HG03469 (cell line): ENCODE measurements around the gene ZNF836.
"Not testable (repeated sequence)": the region's sequence is repeated elsewhere in the genome, so short reads cannot be mapped to it uniquely, and the experiment has no call there.

ENCODE experiments used
- ATAC-seq: cut with Tn5 transposase; IDR thresholded peaks from one replicate; pipeline ENCODE4 v1.9.1; 2021; ENCODE audit warnings: mild to moderate bottlenecking, moderate library complexity, moderate number of reproducible peaks; ENCODE audit not compliant: unreplicated experiment

The ZNF836 gene

DNA sequence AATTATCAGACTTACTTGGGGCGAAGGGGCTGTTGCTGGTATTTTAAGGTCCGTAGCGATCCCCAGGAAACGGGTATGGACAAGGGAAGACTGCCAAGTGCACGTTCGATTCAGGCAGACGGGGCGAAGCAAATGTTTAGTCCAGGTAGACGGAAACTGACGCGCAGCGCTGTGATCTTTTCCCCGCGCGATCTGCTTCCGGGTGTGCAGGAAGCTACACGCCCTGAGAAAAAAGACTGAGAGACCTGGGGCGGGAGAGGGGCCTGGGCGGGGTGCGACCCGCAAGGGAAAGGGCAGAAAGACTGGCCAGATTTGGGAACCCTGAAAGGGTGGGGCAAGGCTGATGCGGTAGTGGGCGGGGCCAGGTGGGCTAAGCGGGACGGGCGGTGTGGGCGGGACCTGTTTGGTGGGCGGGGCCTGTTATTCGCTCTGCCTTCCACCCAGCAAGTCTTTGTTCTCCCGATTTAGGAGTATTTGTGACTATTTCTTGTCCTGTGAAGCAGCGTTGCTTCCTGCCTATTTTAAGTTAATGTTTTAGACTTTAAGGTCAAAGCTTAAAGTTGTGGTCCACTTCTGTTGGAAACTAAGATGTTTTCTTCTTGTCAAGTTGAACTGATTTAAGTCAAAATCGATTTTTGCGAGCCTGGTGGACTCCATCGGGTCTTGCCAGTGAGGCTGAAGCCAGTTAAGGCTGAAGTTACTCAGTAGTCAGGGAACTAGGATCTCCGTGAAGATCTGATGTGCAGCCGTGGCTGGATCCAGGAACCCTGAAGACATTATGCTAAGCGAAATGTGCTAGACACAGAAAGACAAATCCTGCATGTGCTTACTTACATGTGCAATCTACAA, at the start of gene ZNF836:
ZNF836 (minus strand) TSS at position 301 of the 849 bp plus-strand sequence. CDS start 3,549 bp downstream, outside the sequence.
- no peak for ATAC-seq

DNA sequence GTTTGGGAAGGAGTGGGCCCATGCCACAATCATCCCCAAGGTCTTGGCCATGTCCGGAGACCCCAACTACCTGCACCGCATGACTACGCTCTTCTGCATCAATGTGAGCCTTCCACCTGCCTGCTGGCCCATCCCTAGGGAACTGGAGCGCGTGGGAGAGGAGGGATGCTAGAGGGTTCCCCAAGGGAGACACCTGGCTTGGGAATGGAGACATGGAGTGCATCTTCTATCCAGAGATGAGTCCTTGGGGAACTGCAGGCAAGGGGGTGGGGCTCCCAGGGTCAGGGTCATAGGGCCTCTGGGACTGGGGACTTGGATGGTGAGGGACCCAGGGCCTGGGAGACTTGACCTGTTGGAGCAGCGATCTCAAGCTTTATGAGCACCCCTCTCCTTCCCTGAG, 49.6 kb upstream of the ZNF836 start:
- ATAC-seq: no peak

DNA sequence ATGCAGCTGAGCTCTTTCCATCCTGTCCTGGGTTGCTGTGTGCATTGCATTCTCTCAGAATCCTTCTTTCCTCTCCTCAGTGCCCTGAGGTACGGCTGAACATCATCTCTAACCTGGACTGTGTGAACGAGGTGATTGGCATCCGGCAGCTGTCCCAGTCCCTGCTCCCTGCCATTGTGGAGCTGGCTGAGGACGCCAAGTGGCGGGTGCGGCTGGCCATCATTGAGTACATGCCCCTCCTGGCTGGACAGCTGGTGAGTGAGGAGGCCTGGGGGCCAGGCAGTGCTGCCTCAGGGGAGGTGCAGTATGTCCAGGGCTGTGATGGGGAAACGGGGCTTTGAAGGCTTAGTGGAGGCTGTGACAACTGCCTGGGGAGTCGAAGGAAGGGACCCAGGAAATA, 48.2 kb upstream of the ZNF836 start:
- no peak for ATAC-seq

DNA sequence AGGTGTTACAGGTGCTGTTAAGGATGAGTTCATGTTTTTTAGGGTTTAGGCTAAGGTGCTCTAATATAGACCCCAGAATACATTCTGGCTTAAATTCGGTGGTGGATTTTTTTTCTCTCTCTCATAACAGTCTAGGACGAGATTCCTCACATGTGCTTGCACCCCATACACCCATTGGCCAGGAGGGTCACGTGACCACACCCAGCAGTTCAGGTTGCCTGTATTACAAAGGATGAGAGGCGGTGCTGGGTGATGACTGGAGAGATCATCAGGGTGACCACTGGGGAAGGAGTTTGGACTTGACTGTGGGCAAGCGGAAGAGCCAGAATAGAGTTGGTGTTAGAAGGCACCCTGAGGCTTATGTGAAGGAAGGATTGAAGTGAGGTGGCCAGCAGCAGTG, 46.2 kb upstream of the ZNF836 start:
- no peak for ATAC-seq

DNA sequence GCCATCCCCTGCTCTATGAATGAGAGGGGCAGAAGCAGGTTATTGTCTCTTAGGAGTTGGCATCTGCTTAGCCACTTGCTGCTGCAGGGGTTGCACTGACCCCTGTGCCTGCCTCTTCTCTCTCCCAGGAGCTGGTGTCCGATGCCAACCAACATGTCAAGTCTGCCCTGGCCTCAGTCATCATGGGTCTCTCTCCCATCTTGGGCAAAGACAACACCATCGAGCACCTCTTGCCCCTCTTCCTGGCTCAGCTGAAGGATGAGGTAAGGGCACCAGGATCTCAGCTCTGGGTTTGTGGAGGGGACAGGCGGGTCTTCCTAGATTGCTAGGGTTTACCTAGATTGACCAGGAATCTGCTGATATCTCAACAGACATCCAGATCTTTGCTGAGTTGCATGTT, 45.0 kb upstream of the ZNF836 start:
- ATAC-seq: no peak

DNA sequence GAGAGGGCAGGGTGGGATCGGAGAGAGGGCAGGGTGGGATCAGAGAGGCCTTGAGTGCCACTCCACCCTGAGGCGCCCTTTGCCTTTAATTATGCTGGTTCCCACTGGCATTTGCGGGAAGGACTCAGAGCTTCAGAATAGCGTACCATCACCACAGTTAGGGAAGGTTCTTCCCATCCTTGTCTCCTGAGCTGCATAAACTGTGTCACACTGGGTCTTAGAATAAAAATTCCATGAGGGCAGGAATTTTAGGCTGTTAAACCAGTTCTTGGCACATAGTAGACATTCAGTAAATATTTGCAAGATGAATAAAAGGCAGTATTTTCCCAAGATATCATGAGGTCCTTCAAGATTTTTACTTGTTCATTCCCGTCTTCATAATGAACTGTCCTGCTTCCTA, 42.8 kb upstream of the ZNF836 start:
- no peak for ATAC-seq

DNA sequence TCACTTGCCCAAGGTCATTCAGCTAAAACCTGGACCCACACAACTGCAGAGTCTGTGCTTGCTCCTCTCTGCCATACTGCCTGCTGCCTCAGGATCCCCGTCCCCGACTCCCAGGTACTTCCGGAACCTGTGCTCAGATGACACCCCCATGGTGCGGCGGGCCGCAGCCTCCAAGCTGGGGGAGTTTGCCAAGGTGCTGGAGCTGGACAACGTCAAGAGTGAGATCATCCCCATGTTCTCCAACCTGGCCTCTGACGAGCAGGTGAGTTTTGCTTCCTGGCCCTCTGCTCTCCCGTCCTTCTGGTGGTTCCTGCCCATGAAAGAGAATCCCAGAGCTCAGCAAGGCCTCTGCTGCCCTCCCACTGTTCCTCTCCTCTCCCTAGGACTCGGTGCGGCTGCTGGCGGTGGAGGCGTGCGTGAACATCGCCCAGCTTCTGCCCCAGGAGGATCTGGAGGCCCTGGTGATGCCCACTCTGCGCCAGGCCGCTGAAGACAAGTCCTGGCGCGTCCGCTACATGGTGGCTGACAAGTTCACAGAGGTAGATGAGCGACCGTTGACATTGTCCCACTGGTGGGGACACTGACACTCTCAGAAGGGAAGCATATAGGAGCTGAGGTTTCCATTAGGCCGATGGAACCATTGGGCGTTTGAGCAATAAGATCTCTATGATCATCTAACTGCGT, 41.3 kb upstream of the ZNF836 start:
- no peak for ATAC-seq

DNA sequence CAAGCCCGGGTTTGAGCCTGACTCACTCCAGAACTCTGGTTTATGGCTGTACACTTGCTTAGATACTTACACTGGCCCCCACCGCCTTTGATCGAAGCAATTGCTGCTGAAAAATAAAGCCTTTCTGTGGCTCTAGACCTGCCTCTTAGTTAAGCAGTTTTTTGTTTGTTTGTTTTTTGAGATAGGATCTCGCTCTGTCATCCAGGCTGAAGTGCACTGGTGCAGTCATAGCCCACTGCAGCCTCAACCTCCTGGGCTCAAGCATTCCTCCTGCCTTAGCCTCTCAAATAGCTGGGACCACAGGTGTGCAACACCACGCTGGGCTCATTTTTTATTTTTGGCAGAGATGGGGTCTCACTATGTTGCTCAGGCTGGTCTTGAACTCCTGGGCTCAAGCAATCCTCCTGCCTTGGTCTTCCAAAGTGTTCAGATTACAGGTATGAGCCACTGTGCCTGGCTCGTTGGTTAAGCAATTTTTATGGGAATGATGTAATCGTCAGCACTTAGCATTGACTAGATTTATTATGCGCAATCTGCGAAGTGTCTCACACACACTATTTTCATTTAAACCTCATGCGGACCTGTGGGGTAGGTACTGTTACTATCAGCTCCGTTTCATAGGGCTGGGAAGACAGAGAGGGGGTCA, 40.6 kb upstream of the ZNF836 start:
- ATAC-seq: no peak

DNA sequence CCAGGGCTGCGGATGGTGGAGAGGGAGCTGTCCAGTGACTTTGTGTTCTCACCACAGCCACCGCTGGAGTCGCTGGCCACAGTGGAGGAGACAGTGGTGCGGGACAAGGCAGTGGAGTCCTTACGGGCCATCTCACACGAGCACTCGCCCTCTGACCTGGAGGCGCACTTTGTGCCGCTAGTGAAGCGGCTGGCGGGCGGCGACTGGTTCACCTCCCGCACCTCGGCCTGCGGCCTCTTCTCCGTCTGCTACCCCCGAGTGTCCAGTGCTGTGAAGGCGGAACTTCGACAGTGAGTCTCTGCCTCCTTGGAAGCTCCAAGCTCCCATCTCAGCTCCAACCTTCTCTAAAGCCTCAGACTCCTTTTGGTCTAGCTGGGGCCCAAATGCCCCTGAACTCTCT, 39.8 kb upstream of the ZNF836 start:
- ATAC-seq: no peak

DNA sequence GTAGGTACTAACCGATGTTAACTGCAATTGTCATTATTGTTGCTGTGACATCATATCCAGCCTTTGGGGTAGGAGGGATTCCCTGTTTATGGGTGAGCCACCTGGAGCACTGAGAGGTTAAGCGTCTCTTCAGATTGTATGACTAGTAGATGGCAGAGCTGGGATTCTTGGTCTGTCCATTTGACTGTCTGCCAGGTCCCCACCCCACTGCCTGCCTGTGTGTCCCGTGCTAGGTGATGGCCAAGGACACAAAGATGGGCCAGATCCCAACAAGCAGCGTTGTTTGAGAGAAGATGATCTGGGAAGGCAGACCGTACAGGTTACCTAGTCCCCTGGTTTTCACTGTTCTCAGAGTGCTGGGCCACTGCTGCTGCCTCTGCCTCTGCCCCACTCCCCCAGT, 35.1 kb upstream of the ZNF836 start:
- ATAC-seq: no peak

DNA sequence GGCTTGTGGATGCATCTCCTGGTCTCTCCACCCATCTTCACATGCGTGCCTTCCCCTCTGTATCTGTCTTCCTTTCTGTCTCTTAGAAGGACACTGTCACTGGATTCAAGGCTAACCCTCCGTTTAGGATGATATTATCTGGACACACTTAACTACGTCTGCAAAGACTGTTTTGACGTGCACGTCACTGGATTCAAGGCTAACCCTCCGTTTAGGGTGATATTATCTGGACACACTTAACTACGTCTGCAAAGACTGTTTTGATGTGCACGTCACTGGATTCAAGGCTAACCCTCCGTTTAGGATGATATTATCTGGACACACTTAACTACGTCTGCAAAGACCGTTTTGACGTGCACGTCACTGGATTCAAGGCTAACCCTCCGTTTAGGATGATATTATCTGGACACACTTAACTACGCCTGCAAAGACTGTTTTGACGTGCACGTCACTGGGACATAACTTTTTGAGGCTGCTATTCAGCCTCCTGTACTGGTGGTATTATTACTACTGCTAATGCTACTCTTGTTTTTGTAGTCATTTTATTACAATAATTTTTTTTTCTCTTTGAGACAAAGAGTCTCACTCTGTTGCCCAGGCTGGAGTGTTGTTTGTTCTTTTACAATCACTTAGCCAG, 29.5 kb upstream of the ZNF836 start:
- not testable (repeated sequence) for ATAC-seq

DNA sequence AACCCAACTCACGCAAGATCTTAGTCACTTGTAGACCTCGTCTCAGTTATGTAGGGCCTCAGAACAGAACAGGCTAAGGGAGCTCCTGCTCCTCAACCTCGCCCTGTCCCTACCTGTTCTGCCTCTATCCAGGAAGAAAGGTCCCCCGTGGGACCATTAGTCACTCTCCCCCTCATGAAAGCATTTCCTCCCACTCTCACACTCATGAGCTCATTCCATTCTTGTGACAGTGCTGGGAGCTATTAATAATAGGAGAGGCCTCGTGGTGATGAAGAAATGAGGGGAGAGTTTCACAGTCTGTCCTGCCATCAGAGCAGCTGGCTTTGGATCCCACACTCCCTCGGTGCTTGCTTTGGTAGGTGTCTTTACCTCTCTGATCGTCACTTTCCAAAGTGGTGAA, 28.6 kb upstream of the ZNF836 start:
- no peak for ATAC-seq

DNA sequence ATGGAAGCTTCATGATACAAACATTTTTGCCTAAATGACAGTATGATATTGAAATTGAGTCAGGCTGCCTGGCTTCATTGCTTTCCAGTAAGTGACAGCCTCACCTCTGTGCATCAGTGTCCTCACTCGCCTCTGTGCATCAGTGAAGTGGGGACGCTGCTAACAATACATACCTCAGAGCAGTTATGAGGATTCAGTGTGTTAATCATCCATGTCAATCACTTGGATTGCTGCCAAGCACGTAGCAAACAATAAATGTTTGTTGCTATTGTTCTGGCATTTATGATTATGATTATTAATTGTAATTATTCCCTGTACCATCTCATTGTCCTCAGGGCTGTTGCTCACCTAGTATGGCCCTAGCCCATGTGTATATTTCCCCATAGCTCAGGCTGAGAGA, 27.3 kb upstream of the ZNF836 start:
- no peak for ATAC-seq

DNA sequence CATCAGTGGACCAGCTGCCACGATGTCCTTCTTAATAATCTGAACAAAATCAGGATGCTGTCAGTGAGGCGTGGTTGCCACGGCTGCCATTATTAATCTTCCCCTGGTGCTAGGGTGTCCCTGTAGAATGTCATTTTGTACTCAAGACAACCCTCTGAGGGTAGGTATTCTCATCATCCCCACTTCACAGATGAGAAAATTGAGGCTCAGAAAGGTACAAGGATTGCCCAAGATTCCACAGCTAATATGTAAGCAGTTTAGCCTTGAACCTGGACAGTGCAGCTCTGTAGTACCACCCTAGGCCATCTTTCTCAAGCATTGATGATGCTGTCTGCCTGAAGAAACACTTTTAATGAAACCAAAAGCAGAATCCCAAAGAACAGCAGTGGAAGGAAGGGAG, 26.5 kb upstream of the ZNF836 start:
- no peak for ATAC-seq

DNA sequence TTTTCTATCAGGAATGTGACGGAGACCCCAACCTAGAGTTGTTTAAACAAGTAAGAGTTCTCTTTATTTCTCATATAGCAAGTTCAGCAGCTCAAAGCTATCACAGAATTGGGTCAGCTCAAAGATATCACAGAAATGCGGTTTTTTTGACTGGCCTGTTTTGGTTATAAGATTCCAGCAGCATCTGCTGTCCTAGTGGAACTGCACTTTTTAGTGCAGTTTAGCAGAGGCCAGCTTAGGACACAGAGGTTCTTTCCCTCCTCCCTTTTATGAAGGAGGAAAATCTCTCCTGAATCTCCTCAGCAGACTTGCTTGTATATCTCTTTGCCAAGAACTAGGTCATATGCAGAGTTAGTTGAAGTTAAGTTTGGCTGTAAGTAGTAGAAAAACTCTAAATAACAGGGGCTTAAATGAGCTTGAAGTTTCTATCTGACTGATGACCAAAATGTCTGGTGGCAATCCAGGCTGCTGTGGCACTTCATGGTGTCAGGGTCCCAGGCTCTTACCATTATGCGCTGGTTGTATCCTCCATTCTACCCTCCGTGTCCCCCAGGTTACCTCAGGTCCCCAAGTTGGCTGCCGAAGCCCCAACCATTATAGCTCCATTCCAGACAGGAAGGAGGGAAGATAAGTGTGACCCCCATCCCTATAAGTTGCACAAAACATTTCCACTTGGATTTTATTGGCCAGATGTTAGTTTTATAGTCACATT, 25.0 kb upstream of the ZNF836 start:
- no peak for ATAC-seq

DNA sequence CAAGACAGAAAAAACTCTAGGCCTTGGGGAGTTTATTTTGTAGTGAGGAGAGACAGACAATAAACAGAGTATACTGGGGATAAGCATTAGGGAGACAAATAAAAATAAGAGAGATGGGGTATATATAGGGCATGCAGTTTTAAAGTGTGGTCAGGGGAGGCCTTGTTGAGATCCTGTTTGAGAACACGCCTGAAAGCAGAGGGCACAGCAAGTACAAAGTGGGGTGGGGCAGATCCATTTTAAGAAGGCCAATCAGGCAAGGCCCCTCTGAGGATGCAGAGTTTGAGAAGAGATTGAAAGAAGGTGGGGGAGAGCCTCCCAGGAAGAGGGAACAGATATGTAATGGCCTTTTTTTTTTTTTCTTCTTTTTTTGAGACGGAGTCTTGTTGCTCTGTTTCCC, 20.5 kb upstream of the ZNF836 start:
- ATAC-seq: no peak

DNA sequence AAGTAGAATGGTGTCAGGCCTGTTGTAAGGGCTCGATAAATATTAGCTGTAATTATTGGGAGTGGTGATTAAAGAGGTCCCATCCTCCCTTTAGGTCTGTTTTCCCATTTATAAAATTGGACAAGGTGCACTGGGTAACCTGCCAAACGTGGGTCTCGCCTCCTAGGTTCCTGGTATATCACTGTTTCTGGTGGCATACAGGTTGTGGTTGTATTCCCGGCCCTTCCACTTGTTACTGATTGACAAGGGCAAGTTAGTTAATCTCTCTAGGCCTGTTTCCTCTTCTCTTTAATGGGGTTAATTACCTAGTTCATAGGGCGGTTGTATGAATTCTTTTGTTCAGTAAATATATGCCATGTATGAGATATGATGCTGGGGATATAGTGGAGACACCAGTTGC, 20.0 kb upstream of the ZNF836 start:
- no peak for ATAC-seq

DNA sequence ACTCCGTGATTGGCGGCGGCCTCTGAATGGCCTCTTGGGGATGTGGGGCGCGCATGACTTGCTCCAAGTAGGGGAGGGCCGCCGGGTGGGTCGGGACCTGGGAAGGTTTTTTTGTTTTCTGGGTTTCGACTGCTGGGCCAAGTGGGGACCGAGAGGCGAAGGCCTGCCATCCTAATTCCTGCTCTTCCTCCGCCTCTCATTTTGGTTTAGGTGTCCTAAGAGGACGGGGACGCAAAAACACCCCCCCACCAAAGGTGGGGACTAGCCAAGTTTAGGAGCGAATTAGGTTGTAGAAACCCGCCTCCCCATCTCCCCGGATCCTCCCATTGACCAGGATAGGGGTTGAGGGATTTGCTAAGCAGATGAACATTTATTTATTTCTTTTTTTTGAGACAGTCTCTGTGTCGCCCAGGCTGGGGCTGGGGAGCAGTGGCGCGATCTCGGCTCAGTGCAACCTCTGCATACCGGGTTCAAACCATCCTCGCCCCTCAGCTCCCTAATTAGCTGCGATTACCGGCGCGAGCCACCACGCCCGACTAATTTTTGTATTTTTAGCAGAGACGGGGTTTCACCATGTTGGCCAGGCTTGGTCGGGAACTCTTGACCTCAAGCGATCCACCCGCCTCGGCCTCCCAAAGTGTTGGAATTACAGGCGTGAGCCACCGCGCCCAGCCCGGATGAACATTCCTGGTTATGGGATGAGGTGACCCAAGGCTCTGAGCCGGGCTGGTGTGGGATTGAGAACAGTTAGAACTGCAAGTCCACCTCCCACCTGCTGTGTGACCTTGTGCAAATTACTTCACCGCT, 19.3 kb upstream of the ZNF836 start:
- no peak for ATAC-seq

DNA sequence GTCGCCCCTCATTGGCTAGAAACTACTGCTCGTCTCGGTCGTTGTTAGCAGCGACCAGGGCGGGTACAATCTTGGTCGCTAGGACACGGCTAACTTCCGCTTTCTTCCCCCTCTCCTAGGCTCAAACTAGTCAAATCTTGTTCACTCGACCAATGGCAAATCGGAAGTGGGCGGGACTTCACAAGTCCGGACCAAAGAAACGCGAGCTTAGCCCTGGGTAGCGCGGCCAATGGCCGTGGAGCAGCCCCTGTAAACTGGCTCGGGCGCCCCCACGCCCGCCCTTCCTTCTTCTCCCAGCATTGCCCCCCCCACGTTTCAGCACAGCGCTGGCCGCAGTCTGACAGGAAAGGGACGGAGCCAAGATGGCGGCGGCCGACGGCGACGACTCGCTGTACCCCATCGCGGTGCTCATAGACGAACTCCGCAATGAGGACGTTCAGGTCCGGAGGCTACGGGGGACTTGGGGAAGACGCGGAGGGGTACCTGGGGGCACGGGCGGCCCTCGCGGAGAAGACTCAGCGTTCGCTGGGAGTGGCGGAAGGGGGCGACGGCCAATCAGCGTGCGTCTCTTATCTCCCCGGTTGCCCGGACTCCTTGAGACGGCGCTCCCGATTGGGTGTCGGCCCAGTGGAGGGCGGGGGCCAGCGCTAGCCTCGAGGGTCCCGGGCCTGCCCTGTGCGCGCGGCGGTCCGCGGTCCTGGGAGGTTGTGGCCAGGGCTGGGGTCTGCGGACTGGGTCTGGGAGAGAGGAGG, 18.5 kb upstream of the ZNF836 start, which contains the start of gene PPP2R1A:
PPP2R1A (plus strand) TSS at position 318 of the 752 bp plus-strand sequence; CDS start at position 363, 45 bp downstream.
- ATAC-seq: peak; percentile 87
